Upper lobe of left lung (tissue), 6 donors: Measurements from ENCODE around the gene CPNE4. TPM values are rescaled to one million over a fixed set of nuclear protein-coding genes. Genes with fewer than 3 reads are reported as not detected.

ENCODE experiments used
- ATAC-seq, 2 donors: fragments of 200-7000 bp; cut with Tn5 transposase; one replicate each; pipeline ENCODE4 v1.9.1; 2022; ENCODE audit warnings: mild to moderate bottlenecking in 2 of 2, moderate library complexity in 2 of 2; ENCODE audit not compliant: low FRiP score in 2 of 2
- DNase-seq, 2 donors: peaks; one replicate each; pipeline ENCODE4 v3.0.0-alpha.2; 2019 to 2020
- H3K27ac ChIP-seq, 4 donors: fragments of 200-600 bp; sonication (generic); one replicate each; pipeline ENCODE4 v1.5.1; 2016 to 2019
- H3K27me3 ChIP-seq, 4 donors: fragments of 200-600 bp; sonication (generic); one replicate each; pipeline ENCODE4 v1.5.1; 2017 to 2019
- H3K36me3 ChIP-seq, 4 donors: fragments of 200-600 bp; sonication (generic); one replicate each; pipeline ENCODE4 v1.5.1; 2016 to 2019
- H3K4me1 ChIP-seq, 4 donors: fragments of 200-600 bp; sonication (generic); one replicate each; pipeline ENCODE4 v1.5.1; 2018 to 2019
- H3K4me3 ChIP-seq, 4 donors: fragments of 200-600 bp; sonication (generic); one replicate each; pipeline ENCODE4 v1.5.1; 2017 to 2019; ENCODE audit warnings: mild to moderate bottlenecking in 2 of 4, moderate library complexity in 1 of 4
- H3K9me3 ChIP-seq, 4 donors: fragments of 200-600 bp; sonication (generic); one replicate each; pipeline ENCODE4 v1.5.1; 2018 to 2019
- CTCF ChIP-seq, 6 experiments: fragments of 450-650 bp in 4 of 6; fragments of 200-600 bp in 2 of 6; sonication (generic) in 2 of 6; IDR thresholded peaks; one replicate each; pipeline ENCODE4 v1.5.1; 2016 to 2019; ENCODE audit warnings: antibody characterized with exemption in 6 of 6
- EP300 ChIP-seq, 4 donors: sonication (generic); formaldehyde crosslinking; IDR thresholded peaks; one replicate each; pipeline ENCODE4 v1.5.1; 2017; ENCODE audit warnings: antibody characterized with exemption in 4 of 4, control low read depth in 2 of 4
- POLR2A ChIP-seq, 4 donors: fragments of 450-650 bp; IDR thresholded peaks; one replicate each; pipeline ENCODE4 v1.5.1; 2016 to 2017; ENCODE audit warnings: antibody characterized with exemption in 4 of 4, mild to moderate bottlenecking in 2 of 4
- POLR2AphosphoS5 ChIP-seq, 2 donors: sonication (generic); formaldehyde crosslinking; IDR thresholded peaks; one replicate each; pipeline ENCODE4 v1.5.1; 2017; ENCODE audit warnings: antibody characterized with exemption in 2 of 2
- WGBS, 2 donors: methylation state at CpG; one replicate each; pipeline ENCODE4 v1.1.5; 2017 to 2018; 5-methylcytosine and 5-hydroxymethylcytosine counted together
- total RNA-seq, 6 donors: library from RNA; depleted of rRNA in 4 of 6; stranded (reverse); fragments of >200 nt in 4 of 6; gene quantifications; one replicate each; pipeline versions ENCODE4 v1.1.0 to v1.2.1, GENCODE V29; 2016 to 2021
- donor health status: DM: no; HTN: no; CAD: no; lungs with moderate emphysema.
- donor health status: DM: no; HTN: yes; CAD: no; lungs with severe emphysema.

The CPNE4 gene
- total RNA-seq, 6 donors from 2014 or later = 0.34 to 2.1 (median 0.47) TPM; not detected in 3

GRCh38 chr3:131749826-131750225 lies 285.0 kb downstream of the CPNE4 start:
- Histone ChIP-seq H3K4me1 (no peaks in the 10 kb centered on the region), H3K4me3 (no peak overlapping the region), H3K9me3 (no peaks in the 10 kb centered on the region), H3K27ac (no peak overlapping the region), H3K36me3 (no peaks in the 10 kb centered on the region), H3K27me3 (no peaks in the 10 kb centered on the region)
- WGBS, 2 donors = 100% methylated on average over 1 of the region's 1 CpG
- no peak for DNase-seq
- no peak for ATAC-seq
- no peak for TF ChIP-seq EP300 (IDR thresholded peaks at IDR 0.05)
- no peak for TF ChIP-seq POLR2AphosphoS5 (IDR thresholded peaks at IDR 0.05)
- no peak for TF ChIP-seq POLR2A (IDR thresholded peaks at IDR 0.05)
- TF ChIP-seq CTCF (IDR thresholded peaks at IDR 0.05) = no peak

GRCh38 chr3:131747466-131747865 lies 287.3 kb downstream of the CPNE4 start:
- DNase-seq = no peak
- H3K4me3 ChIP-seq = no peak overlapping the region
- 59 to 76% methylated on average over 2 of the region's 2 CpGs for WGBS, 2 donors
- no peaks in the 10 kb centered on the region for H3K36me3 ChIP-seq
- H3K9me3 ChIP-seq = no peaks in the 10 kb centered on the region
- TF ChIP-seq EP300 (IDR thresholded peaks at IDR 0.05) = no peak
- TF ChIP-seq CTCF (IDR thresholded peaks at IDR 0.05) = no peak
- no peak for TF ChIP-seq POLR2A (IDR thresholded peaks at IDR 0.05)
- no peak for TF ChIP-seq POLR2AphosphoS5 (IDR thresholded peaks at IDR 0.05)
- H3K27me3 ChIP-seq = no peaks in the 10 kb centered on the region
- no peak for ATAC-seq
- H3K27ac ChIP-seq = no peak overlapping the region
- no peaks in the 10 kb centered on the region for H3K4me1 ChIP-seq

- no peaks in the 10 kb centered on the region for H3K9me3 ChIP-seq
Measured at GRCh38 chr3:131744765-131745164, 290.0 kb downstream of the CPNE4 start.

GRCh38 chr3:131743126-131743525 lies 291.7 kb downstream of the CPNE4 start:
- Histone ChIP-seq H3K4me1 (no peaks in the 10 kb centered on the region), H3K4me3 (no peak overlapping the region), H3K36me3 (no peaks in the 10 kb centered on the region), H3K27me3 (no peaks in the 10 kb centered on the region), H3K9me3 (no peaks in the 10 kb centered on the region), H3K27ac (no peak overlapping the region)
- ATAC-seq = no peak
- TF ChIP-seq POLR2AphosphoS5 (IDR thresholded peaks at IDR 0.05) (no peak), EP300 (IDR thresholded peaks at IDR 0.05) (no peak), CTCF (IDR thresholded peaks at IDR 0.05) (no peak), POLR2A (IDR thresholded peaks at IDR 0.05) (no peak)
- DNase-seq = no peak

More at GRCh38 chr3:131744765-131745164, 290.0 kb downstream of the CPNE4 start:
- Histone ChIP-seq H3K4me3 (no peak overlapping the region), H3K27me3 (no peaks in the 10 kb centered on the region), H3K4me1 (no peaks in the 10 kb centered on the region), H3K36me3 (no peaks in the 10 kb centered on the region), H3K27ac (no peak overlapping the region)
- ATAC-seq (no peak), DNase-seq (no peak)
- 58 to 63% methylated on average over 3 of the region's 3 CpGs for WGBS, 2 donors
- TF ChIP-seq POLR2AphosphoS5 (IDR thresholded peaks at IDR 0.05) = no peak
- TF ChIP-seq EP300 (IDR thresholded peaks at IDR 0.05) = no peak
- no peak for TF ChIP-seq POLR2A (IDR thresholded peaks at IDR 0.05)

- Histone ChIP-seq H3K27me3 (no peaks in the 10 kb centered on the region), H3K27ac (no peak overlapping the region), H3K36me3 (no peaks in the 10 kb centered on the region), H3K4me3 (no peak overlapping the region), H3K4me1 (no peaks in the 10 kb centered on the region), H3K9me3 (no peaks in the 10 kb centered on the region)
- WGBS, 2 donors = 27 to 35% methylated on average over 1 of the region's 1 CpG
- ATAC-seq (no peak), DNase-seq (no peak)
- TF ChIP-seq POLR2AphosphoS5 (IDR thresholded peaks at IDR 0.05) (no peak), CTCF (IDR thresholded peaks at IDR 0.05) (no peak), POLR2A (IDR thresholded peaks at IDR 0.05) (no peak), EP300 (IDR thresholded peaks at IDR 0.05) (no peak)
Measured at GRCh38 chr3:131739211-131739610, 295.6 kb downstream of the CPNE4 start.
